Parathyroid adenoma (tissue), 2 donors: Measurements from ENCODE around the gene UBTD1.

Source experiments
- H2AFZ ChIP-seq: fragments of 300-600 bp; sonication (generic); one replicate; pipeline ENCODE4 v1.7.0; 2017; ENCODE audit warnings: antibody characterized with exemption, mild to moderate bottlenecking
- H3K27ac ChIP-seq: fragments of 300-600 bp; sonication (generic); one replicate; pipeline ENCODE4 v1.7.0; 2017
- H3K27me3 ChIP-seq: fragments of 300-600 bp; sonication (generic); one replicate; pipeline ENCODE4 v1.7.0; 2017; ENCODE audit warnings: low read length; ENCODE audit not compliant: control insufficient read depth, insufficient read depth
- H3K36me3 ChIP-seq: fragments of 300-600 bp; sonication (generic); one replicate; pipeline ENCODE4 v1.7.0; 2017; ENCODE audit warnings: low read length; ENCODE audit not compliant: control insufficient read depth, insufficient read depth
- H3K4me1 ChIP-seq: fragments of 300-600 bp; sonication (generic); one replicate; pipeline ENCODE4 v1.7.0; 2017; ENCODE audit warnings: control low read depth
- H3K4me2 ChIP-seq: fragments of 300-600 bp; sonication (generic); one replicate; pipeline ENCODE4 v1.7.0; 2017; ENCODE audit warnings: low read length
- H3K4me3 ChIP-seq: fragments of 300-600 bp; sonication (generic); one replicate; pipeline ENCODE4 v1.7.0; 2017; ENCODE audit warnings: low read depth, low read length
- H3K79me2 ChIP-seq: fragments of 300-600 bp; sonication (generic); one replicate; pipeline ENCODE4 v1.7.0; 2017; ENCODE audit warnings: control low read depth
- H3K9ac ChIP-seq: fragments of 300-600 bp; sonication (generic); one replicate; pipeline ENCODE4 v1.7.0; 2017; ENCODE audit warnings: mild to moderate bottlenecking
- H3K9me3 ChIP-seq: fragments of 300-600 bp; sonication (generic); one replicate; pipeline ENCODE4 v1.7.0; 2017; ENCODE audit warnings: low read length; ENCODE audit not compliant: control insufficient read depth
- TF ChIP-seq, protein P1 (sequence below): fragments of 300-600 bp; sonication (generic); IDR thresholded peaks from one replicate; pipeline ENCODE4 v1.7.0; 2017; ENCODE audit warnings: antibody characterized with exemption, mild to moderate bottlenecking
- donor health status: primary hyperparathyroidism.

UBTD1 gene

DNA sequence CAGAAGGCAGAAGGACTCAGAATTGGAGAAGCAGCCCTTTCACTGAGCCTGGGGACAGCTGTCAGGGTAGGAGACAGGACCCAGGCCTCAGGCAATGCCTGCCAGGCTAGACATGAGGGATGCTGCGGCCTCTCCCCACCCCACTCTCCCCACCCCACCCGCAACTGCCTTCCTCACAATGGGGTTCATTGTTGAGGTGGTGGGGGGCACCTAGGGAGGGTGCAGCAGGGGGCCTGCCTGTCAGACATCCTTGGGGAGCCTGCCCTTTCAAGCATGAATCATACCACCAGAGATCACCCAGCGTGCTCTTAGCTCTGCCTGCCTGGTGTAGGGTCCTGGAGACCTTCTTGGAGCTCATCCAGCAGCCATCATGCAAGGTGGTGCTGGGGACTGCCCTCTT is 90.8 kb downstream of the UBTD1 start, which contains the start of gene C10orf62:
TSS of gene C10orf62 (plus strand) at position 243 of the 400 bp plus-strand sequence. CDS start 177 bp downstream, outside the sequence.
- H3K9ac ChIP-seq, result no peak within 1 kb of the TSS
- H3K27ac ChIP-seq, result no peak within 1 kb of the TSS
- peaks cover 10% of the 10 kb centered on the region for H3K79me2 ChIP-seq
- H3K9me3 ChIP-seq, result no peaks in the 10 kb centered on the region
- H3K4me3 ChIP-seq, result no peak within 1 kb of the TSS
- no peaks in the 10 kb centered on the region for H3K36me3 ChIP-seq
- TF ChIP-seq, protein P1, sequence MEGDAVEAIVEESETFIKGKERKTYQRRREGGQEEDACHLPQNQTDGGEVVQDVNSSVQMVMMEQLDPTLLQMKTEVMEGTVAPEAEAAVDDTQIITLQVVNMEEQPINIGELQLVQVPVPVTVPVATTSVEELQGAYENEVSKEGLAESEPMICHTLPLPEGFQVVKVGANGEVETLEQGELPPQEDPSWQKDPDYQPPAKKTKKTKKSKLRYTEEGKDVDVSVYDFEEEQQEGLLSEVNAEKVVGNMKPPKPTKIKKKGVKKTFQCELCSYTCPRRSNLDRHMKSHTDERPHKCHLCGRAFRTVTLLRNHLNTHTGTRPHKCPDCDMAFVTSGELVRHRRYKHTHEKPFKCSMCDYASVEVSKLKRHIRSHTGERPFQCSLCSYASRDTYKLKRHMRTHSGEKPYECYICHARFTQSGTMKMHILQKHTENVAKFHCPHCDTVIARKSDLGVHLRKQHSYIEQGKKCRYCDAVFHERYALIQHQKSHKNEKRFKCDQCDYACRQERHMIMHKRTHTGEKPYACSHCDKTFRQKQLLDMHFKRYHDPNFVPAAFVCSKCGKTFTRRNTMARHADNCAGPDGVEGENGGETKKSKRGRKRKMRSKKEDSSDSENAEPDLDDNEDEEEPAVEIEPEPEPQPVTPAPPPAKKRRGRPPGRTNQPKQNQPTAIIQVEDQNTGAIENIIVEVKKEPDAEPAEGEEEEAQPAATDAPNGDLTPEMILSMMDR, result no peak
- no peak within 1 kb of the TSS for H3K4me2 ChIP-seq
- H3K4me1 ChIP-seq, result peaks cover 10% of the 10 kb centered on the region
- no peaks in the 10 kb centered on the region for H3K27me3 ChIP-seq
- H2AFZ ChIP-seq, result no peak within 1 kb of the TSS

DNA sequence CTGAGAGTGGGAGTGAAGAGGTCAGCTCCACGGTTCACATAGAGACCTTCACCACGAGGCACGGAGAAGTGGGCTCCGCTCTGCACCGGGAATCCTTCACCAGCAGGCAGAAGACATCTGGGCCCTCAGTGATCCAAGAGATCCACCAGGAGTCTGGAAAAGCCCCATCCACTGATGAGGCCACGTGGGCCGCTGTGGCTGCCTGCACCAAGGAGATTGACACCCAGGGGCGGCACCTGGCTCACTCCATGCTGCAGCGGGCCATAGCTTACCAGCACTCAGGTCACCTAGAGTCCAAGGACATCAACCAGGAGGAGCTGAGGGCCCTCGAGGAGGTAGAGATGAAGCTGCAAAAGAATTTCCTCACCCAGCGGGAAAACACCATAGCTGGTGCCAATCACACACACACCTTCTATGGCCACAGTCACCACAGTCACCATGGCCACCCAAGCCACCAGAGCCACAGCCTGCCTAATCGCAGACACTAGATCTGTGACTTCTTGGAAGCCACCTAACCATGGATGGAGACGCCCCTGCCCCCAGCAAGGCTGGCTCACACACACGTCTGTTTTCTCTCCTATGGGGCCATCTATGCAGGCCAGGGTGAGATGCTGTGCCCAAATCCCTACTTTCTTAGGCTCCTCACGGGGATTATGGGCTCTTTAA is 91.5 kb downstream of the UBTD1 start:
- Histone ChIP-seq H3K36me3 (no peaks in the 10 kb centered on the region), H3K9me3 (no peaks in the 10 kb centered on the region), H3K27ac (no peak overlapping the region), H3K4me1 (peaks cover 4% of the 10 kb centered on the region), H3K9ac (no peak overlapping the region), H3K4me2 (no peak overlapping the region), H3K27me3 (no peaks in the 10 kb centered on the region), H2AFZ (no peak overlapping the region), H3K4me3 (no peak overlapping the region), H3K79me2 (peaks cover 10% of the 10 kb centered on the region)
- TF ChIP-seq, protein P1, result no peak

DNA sequence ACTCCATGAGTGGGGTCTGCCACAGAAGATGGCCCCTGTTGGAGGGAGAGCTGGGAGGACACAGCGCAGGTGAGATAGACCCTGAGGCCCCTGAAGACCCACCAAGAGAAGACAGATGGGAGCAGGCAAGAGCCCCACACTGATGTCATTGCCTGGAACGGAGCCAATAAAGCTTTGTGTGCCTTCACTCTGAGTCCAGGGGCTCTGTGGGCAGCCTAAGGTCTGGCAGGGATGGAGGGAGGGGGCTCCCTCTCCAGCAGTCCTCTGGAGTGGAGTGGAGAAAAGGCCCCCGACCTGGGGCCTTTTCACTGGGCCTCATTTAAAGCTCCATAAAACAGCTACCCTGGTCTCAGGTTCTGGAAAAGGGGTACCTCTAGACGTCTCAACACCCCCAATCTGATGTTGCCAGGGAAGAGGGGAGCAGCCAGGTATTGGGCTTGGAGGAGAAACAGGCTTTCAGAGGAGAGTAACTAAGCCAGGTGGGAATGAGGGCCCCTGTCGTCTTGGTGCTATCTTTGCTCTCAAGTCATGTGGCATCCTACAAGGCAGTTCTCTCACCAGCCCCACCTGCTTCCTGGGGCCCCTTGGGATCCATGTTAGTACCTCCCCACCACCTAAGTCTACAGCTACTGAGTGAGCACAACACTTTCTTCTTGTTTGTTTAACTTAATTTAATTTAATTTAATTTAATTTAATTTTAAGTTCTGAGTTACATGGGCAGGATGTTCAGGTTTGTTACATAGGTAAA is 92.2 kb downstream of the UBTD1 start:
- Histone ChIP-seq H3K4me2 (no peak overlapping the region), H3K79me2 (peaks cover 5% of the 10 kb centered on the region), H3K9ac (no peak overlapping the region), H2AFZ (no peak overlapping the region), H3K27ac (no peak overlapping the region), H3K4me1 (no peaks in the 10 kb centered on the region), H3K36me3 (no peaks in the 10 kb centered on the region), H3K4me3 (no peak overlapping the region), H3K27me3 (no peaks in the 10 kb centered on the region), H3K9me3 (no peaks in the 10 kb centered on the region)
- TF ChIP-seq, protein P1, result no peak

DNA sequence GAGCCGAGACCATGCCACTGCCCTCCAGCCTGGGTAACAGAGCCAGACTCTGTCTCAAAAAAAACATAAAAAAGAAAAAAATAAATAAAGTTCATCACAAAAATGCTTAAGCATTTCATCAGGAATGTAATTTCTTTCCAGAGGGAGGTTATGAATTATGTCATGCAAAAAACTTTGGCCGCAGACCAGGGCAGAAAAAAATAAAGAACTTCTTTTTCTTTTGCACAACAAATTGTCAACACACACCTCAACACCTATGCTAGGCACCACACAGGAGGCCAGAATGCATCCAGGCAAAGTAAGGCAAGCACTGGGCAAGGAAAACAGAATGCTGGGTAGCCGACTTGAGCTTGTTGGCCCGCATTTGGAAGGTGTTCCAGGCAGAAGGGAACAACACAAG is 94.7 kb downstream of the UBTD1 start:
- Histone ChIP-seq H3K9me3 (no peaks in the 10 kb centered on the region), H3K4me3 (no peak overlapping the region), H3K4me1 (no peaks in the 10 kb centered on the region), H3K4me2 (no peak overlapping the region), H3K79me2 (no peaks in the 10 kb centered on the region), H2AFZ (no peak overlapping the region), H3K27ac (no peak overlapping the region), H3K9ac (no peak overlapping the region), H3K36me3 (no peaks in the 10 kb centered on the region), H3K27me3 (no peaks in the 10 kb centered on the region)
- TF ChIP-seq, protein P1, result no peak
